Measurements from ENCODE around the gene CREBRF. TPM values are rescaled to one million over a fixed set of nuclear protein-coding genes. Genes with fewer than 3 reads are reported as not detected.

Gene CREBRF
- total RNA-seq, 4 donors from 2014 or later: 51.7 to 72.2 (median 64.1) TPM

- TF ChIP-seq CTCF (IDR thresholded peaks at IDR 0.05; ENCODE audit: low read depth): no peak
Observed at GRCh38 chr5:173041881-173042762, 14.0 kb upstream of the CREBRF start.

DNA sequence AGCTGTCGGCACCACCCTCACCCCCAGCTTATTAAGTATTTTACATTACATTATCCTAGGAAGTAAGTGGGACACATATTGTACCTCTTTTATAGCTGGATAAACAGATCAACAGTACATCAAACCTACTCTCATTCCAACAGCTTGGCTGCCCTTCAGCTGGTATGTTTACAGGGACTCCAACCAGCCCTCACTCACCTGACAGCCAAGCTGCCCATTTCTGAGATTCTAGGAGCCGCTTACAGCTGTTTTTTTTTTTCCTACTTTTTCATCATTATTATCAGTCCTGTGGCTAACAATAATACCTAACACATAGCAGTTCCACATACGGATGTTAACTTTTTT, 13.4 kb upstream of the CREBRF start:
- no peak for TF ChIP-seq CTCF (IDR thresholded peaks at IDR 0.05; ENCODE audit: low read depth)

DNA sequence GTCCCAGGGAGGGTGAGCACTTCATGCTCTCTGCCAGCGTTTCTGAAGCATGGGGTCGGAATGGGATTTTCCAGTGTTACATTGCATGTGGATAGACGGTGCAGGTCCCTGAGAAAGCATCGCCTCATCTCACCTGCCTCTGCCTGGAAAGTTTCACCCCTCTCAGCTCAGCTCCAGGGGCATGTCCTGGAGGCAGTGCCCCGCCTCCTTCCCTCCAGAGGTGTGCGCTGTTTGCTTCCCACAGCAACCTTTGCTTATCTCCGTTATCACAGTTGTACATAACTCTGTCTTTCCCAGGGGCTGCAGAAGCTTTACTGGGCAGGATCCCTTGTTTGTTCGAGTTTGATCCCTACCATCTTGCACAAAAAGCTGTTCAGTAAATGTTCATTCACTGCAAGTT, 10.7 kb upstream of the CREBRF start:
- no peak for TF ChIP-seq CTCF (IDR thresholded peaks at IDR 0.05; ENCODE audit: low read depth)

DNA sequence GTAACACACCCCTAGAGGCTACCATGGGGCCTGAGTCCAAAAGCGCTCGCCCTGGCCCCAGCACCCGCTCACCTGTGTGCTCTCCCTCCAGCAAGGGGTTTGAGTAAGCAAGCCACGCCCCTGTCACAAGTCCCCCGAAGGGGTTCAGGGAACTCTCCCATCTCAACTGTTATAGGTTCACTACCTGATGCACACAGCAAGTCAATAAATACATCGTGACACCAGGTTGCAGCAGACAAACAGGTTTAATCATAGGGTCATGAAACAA, 8.4 kb upstream of the CREBRF start:
- TF ChIP-seq CTCF (IDR thresholded peaks at IDR 0.05; ENCODE audit: low read depth): no peak

- TF ChIP-seq CTCF (IDR thresholded peaks at IDR 0.05; ENCODE audit: low read depth): no peak
Observed at GRCh38 chr5:173050791-173051190, 5.4 kb upstream of the CREBRF start.

DNA sequence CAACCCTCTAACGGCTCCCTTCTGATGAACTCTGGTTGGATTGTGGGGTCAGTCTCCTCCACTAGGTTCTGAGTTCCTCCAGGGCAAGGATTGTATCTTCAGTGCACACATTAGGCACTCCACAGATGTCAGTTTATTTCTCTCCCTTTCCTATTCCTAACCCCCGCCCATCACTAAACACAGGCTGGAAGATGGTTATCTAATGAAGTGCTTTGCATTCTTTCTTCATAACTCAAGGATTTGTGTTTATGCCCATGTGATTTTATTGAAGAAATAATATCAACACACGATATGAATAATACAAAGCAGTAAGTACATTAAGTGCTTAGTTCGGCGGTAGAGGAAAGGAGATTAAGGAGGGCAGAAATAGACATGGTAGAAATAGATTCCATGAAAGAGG, 4.4 kb upstream of the CREBRF start:
- TF ChIP-seq CTCF (IDR thresholded peaks at IDR 0.05; ENCODE audit: low read depth): no peak

- TF ChIP-seq CTCF (IDR thresholded peaks at IDR 0.05; ENCODE audit: low read depth): no peak
Observed at GRCh38 chr5:173053041-173053440, 3.1 kb upstream of the CREBRF start.
